ENCODE results near the gene AK2.
A peak's percentile ranks its signal among the peaks of the same experiment; 100 is the strongest.

AK2 gene

DNA sequence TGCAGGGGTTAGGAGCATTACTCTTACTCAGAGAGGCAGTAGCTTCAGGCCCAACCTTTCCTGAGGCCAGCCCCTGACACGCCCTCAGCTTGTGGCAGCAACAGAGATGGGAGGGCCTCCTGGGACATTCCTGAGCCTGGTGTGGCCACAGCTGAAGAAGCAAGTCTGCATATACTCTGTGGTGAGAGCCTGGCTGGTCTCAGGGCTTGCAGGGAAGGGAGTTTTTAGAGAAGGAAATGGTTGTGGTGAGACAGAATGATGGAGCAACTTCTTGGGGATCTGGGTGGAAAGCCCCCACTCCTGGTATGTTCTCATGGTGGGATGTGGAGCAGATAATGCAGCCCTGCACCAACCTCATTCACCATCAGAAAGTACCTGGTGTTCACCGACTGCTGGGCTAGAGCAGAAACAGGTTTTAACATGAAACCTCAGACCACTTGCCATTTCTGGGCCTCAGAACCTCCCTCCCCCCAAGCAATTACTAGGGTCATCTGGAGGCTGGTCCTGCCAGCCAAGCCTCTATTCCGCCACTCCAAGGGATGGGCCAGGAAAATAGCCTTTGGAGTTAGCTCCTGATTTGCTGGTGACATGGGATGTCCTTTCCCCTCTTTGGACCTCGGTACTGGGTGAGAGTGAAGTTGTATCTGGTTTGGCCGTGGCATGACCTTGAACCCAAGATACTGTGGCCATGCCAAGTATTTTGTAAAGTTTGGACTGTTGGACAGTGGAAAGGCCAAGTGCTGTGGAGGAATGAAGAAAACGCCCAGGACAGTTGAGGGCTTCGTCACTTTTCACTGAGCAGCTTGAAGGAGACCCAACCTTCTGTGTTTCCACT, 44.0 kb downstream of the AK2 start:
- no peak for TF ChIP-seq CTBP1 (IDR thresholded peaks at IDR 0.05; ENCODE audit: borderline replicate concordance)
- TF ChIP-seq HDGF (IDR thresholded peaks at IDR 0.05; ENCODE audit: borderline replicate concordance), result peak; percentile 38; the same call in 1 of the 2 replicates
- POLR2A ChIA-PET, result interaction anchor here (3.0 kb wide), 1 partner anchor 28 kb away, joined by 15 read pairs; the partner anchor contains the start of gene RNF19B
- CTCF ChIA-PET, result interaction anchor here (1.0 kb wide), 1 partner anchor 9 kb away, joined by 3 read pairs; no protein-coding TSS in a partner anchor
- DNase-seq (ENCODE audit: extremely low spot score), result peak; percentile 74

- POLR2A ChIA-PET, result interaction anchor here (3.0 kb wide), 1 partner anchor 28 kb away, joined by 15 read pairs; the partner anchor contains the start of gene RNF19B
- no peak for DNase-seq (ENCODE audit: extremely low spot score)
- CTCF ChIA-PET, result interaction anchor here (1.0 kb wide), 1 partner anchor 9 kb away, joined by 3 read pairs; no protein-coding TSS in a partner anchor
- TF ChIP-seq TARDBP (IDR thresholded peaks at IDR 0.05) (no peak), FOXA1 (IDR thresholded peaks at IDR 0.05) (no peak), L3MBTL2 (conservative IDR thresholded peaks at IDR 0.05) (no peak), HDGF (IDR thresholded peaks at IDR 0.05; ENCODE audit: borderline replicate concordance) (no peak), ELF4 (IDR thresholded peaks at IDR 0.05) (no peak), BHLHE40 (IDR thresholded peaks at IDR 0.05; ENCODE audit: borderline replicate concordance) (no peak), CTBP1 (IDR thresholded peaks at IDR 0.05; ENCODE audit: borderline replicate concordance) (no peak), NFRKB (IDR thresholded peaks at IDR 0.05) (no peak), ARNT (IDR thresholded peaks at IDR 0.05) (no peak), SUZ12 (IDR thresholded peaks at IDR 0.05) (no peak)
These were observed 44.7 kb downstream of the AK2 start for GRCh38 chr1:32991819-32992488.

DNA sequence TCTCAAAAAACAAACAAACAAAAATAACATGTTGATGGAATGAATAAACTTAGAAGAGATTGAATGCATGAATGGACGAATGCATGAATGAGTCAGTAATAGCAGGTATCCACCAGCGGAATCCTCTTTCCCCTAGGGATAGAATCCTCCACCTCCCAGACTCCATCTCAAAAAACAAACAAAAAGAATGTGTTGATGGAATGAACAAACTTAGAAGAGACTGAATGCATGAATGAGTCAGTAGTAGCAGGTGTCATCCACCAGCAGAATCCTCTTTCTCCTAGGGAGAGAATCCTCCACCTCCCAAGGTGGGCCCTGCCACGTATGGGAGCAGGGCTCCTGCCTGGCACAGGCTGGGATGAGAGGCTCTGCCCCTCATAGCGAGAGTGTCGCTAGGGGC, 45.3 kb downstream of the AK2 start:
- ChIA-PET CTCF (no interaction called here), POLR2A (interaction anchor here (3.0 kb wide), 1 partner anchor 27 kb away, joined by 15 read pairs; the partner anchor contains the start of gene RNF19B)
- no peak for DNase-seq (ENCODE audit: extremely low spot score)
- TF ChIP-seq FOXK2 (IDR thresholded peaks at IDR 0.05), result no peak
- TF ChIP-seq ELF4 (IDR thresholded peaks at IDR 0.05), result no peak
- TF ChIP-seq CTBP1 (IDR thresholded peaks at IDR 0.05; ENCODE audit: borderline replicate concordance), result no peak
- TF ChIP-seq L3MBTL2 (conservative IDR thresholded peaks at IDR 0.05), result no peak
- TF ChIP-seq BHLHE40 (IDR thresholded peaks at IDR 0.05; ENCODE audit: borderline replicate concordance), result no peak
- TF ChIP-seq SUZ12 (IDR thresholded peaks at IDR 0.05), result no peak
- TF ChIP-seq LEF1 (IDR thresholded peaks at IDR 0.05; ENCODE audit: borderline replicate concordance), result no peak
- TF ChIP-seq, protein P1, sequence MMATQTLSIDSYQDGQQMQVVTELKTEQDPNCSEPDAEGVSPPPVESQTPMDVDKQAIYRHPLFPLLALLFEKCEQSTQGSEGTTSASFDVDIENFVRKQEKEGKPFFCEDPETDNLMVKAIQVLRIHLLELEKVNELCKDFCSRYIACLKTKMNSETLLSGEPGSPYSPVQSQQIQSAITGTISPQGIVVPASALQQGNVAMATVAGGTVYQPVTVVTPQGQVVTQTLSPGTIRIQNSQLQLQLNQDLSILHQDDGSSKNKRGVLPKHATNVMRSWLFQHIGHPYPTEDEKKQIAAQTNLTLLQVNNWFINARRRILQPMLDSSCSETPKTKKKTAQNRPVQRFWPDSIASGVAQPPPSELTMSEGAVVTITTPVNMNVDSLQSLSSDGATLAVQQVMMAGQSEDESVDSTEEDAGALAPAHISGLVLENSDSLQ (IDR thresholded peaks at IDR 0.05), result no peak
- no peak for TF ChIP-seq ARNT (IDR thresholded peaks at IDR 0.05)
- TF ChIP-seq NFRKB (IDR thresholded peaks at IDR 0.05), result no peak
- TF ChIP-seq ZNF384 (IDR thresholded peaks at IDR 0.05), result no peak

DNA sequence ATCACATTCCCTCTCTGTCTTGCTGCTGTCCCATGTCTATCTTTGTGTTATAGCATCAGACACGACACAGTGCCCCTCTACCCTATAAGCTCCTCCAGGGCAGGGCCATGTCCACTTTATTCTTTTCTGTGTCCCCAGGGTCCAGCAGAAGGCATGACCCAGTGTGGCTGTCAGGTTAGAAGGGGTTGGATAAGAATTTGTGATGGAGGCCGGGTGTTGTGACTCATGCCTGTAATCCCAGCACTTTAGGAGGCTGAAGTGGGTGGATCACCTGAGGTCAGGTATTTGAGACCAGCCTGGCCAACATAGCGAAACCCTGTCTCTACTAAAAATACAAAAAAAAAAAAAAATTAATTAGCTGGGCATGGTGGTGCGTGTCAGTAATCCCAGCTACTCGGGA, 45.8 kb downstream of the AK2 start:
- TF ChIP-seq ZNF384 (IDR thresholded peaks at IDR 0.05), result no peak
- TF ChIP-seq BHLHE40 (IDR thresholded peaks at IDR 0.05; ENCODE audit: borderline replicate concordance), result no peak
- ChIA-PET CTCF (no interaction called here), POLR2A (no interaction called here)
- no peak for DNase-seq (ENCODE audit: extremely low spot score)

DNA sequence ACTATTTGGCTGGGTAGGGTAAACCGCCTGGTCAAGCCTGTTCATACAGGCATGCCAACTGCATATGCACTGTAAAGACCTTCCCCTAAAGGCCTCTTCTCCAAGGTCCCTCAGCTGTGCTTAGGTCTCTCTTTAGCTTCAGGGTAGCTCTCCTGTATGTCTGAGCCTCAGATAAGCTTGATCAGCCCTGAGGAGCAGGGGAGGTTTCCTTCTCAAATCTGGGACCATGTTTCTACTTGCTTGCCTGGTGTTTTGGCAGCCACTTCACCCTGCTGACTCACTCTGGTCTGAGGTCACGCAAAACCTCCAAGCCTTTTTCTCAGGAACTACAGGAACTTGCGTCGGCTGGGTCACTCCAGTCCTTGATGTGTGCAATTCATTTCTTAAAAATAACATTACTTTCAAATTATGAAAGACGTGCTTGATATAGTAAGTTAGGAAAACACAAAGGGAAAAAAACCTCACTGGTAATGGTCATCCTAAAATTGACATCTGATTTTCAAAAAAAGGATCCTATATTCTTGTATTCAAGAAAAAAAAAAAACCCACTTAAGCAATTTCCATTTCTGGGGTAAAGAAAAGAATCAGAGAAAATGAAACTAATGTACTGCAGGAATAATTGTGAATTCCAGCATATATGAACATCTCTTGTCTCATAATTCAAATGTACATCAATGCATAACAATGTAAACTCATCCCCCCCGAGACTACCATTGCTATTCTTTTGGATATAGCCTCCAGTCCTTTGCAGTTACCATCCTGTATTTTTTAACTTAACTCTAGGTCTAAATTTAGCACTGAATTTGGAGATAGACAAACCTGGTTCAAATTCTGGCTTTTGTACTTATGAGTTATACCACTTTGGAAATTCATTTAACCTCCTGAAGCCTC, 47.3 kb downstream of the AK2 start:
- no peak for DNase-seq (ENCODE audit: extremely low spot score)
- POLR2A ChIA-PET, result no interaction called here
- CTCF ChIA-PET, result no interaction called here
- TF ChIP-seq HDGF (IDR thresholded peaks at IDR 0.05; ENCODE audit: borderline replicate concordance), result no peak
- TF ChIP-seq FOXM1 (IDR thresholded peaks at IDR 0.05; ENCODE audit: borderline replicate concordance), result no peak
- no peak for TF ChIP-seq CTBP1 (IDR thresholded peaks at IDR 0.05; ENCODE audit: borderline replicate concordance)
- no peak for TF ChIP-seq LEF1 (IDR thresholded peaks at IDR 0.05; ENCODE audit: borderline replicate concordance)
- no peak for TF ChIP-seq SUZ12 (IDR thresholded peaks at IDR 0.05)
- no peak for TF ChIP-seq BHLHE40 (IDR thresholded peaks at IDR 0.05; ENCODE audit: borderline replicate concordance)
- no peak for TF ChIP-seq NFRKB (IDR thresholded peaks at IDR 0.05)
- TF ChIP-seq TARDBP (IDR thresholded peaks at IDR 0.05), result no peak
- TF ChIP-seq FOXA1 (IDR thresholded peaks at IDR 0.05), result no peak
- TF ChIP-seq ZNF384 (IDR thresholded peaks at IDR 0.05), result no peak
- no peak for TF ChIP-seq FOXK2 (IDR thresholded peaks at IDR 0.05)
- no peak for TF ChIP-seq L3MBTL2 (conservative IDR thresholded peaks at IDR 0.05)
- no peak for TF ChIP-seq ARNT (IDR thresholded peaks at IDR 0.05)
- TF ChIP-seq, protein P1 (IDR thresholded peaks at IDR 0.05), result no peak
- no peak for TF ChIP-seq SP1 (IDR thresholded peaks at IDR 0.05)
- no peak for TF ChIP-seq ELF4 (IDR thresholded peaks at IDR 0.05)

- CTCF ChIA-PET, result no interaction called here
- TF ChIP-seq SP1 (IDR thresholded peaks at IDR 0.05), result no peak
- no peak for TF ChIP-seq LEF1 (IDR thresholded peaks at IDR 0.05; ENCODE audit: borderline replicate concordance)
- TF ChIP-seq TARDBP (IDR thresholded peaks at IDR 0.05), result no peak
- TF ChIP-seq ZNF384 (IDR thresholded peaks at IDR 0.05), result no peak
- no peak for TF ChIP-seq NFRKB (IDR thresholded peaks at IDR 0.05)
- TF ChIP-seq ARNT (IDR thresholded peaks at IDR 0.05), result no peak
- TF ChIP-seq HDGF (IDR thresholded peaks at IDR 0.05; ENCODE audit: borderline replicate concordance), result no peak
- no peak for TF ChIP-seq CTBP1 (IDR thresholded peaks at IDR 0.05; ENCODE audit: borderline replicate concordance)
- no peak for TF ChIP-seq SUZ12 (IDR thresholded peaks at IDR 0.05)
- no peak for TF ChIP-seq ELF4 (IDR thresholded peaks at IDR 0.05)
- TF ChIP-seq L3MBTL2 (conservative IDR thresholded peaks at IDR 0.05), result no peak
- TF ChIP-seq FOXM1 (IDR thresholded peaks at IDR 0.05; ENCODE audit: borderline replicate concordance), result no peak
- TF ChIP-seq FOXK2 (IDR thresholded peaks at IDR 0.05), result no peak
- TF ChIP-seq, protein P1 (IDR thresholded peaks at IDR 0.05), result no peak
- POLR2A ChIA-PET, result no interaction called here
- DNase-seq (ENCODE audit: extremely low spot score), result no peak
These were observed 48.0 kb downstream of the AK2 start for GRCh38 chr1:32988665-32989064.
